Effector memory CD4-positive, alpha-beta T cell (primary cell): ENCODE data around the gene ABCB8.

Experiments used
- DNase-seq, 3 donors: peaks; one replicate each; pipeline ENCODE4 v3.0.0-alpha.2; 2020
- H3K27ac ChIP-seq: 2 replicates; pipeline ENCODE4 v1.7.0; 2013; ENCODE audit warnings: mild to moderate bottlenecking, low read length, moderate library complexity; ENCODE audit not compliant: insufficient read depth, poor library complexity, severe bottlenecking
- H3K27me3 ChIP-seq: replicated peaks from 2 replicates; pipeline ENCODE4 v1.7.0; 2013; ENCODE audit warnings: mild to moderate bottlenecking, low read length; ENCODE audit not compliant: insufficient read depth, control insufficient read depth, poor library complexity, severe bottlenecking
- H3K36me3 ChIP-seq: 2 replicates; pipeline ENCODE4 v1.7.0; 2013; ENCODE audit warnings: mild to moderate bottlenecking, low read length, moderate library complexity; ENCODE audit not compliant: control insufficient read depth, insufficient read depth
- H3K4me1 ChIP-seq: 2 replicates; pipeline ENCODE4 v1.7.0; 2013; ENCODE audit warnings: low read length, mild to moderate bottlenecking; ENCODE audit not compliant: control insufficient read depth, insufficient read depth, poor library complexity, severe bottlenecking
- H3K4me3 ChIP-seq: 2 replicates; pipeline ENCODE4 v1.7.0; 2013; ENCODE audit warnings: low read length, low read depth, mild to moderate bottlenecking; ENCODE audit not compliant: insufficient read depth, poor library complexity, severe bottlenecking
- H3K9me3 ChIP-seq: 2 replicates; pipeline ENCODE4 v1.7.0; 2013; ENCODE audit warnings: mild to moderate bottlenecking, low read length, moderate library complexity; ENCODE audit not compliant: control insufficient read depth
- total RNA-seq, 3 donors: gene quantifications; one replicate each; lab custom pipeline; 2026; lab: John Stamatoyannopoulos, UW

The ABCB8 gene
- total RNA-seq = 31.6 to 42.0 (median 37.6) reads per million in 3 donors

GRCh38 chr7:151028131-151028947 lies at the start of gene ABCB8:
ABCB8 (plus strand) TSS chr7:151028450; CDS start chr7:151028516, 66 bp downstream.
- Histone ChIP-seq H3K36me3 (peaks cover 4% of the 10 kb centered on the region), H3K9me3 (no peaks in the 10 kb centered on the region), H3K27me3 (no peaks in the 10 kb centered on the region), H3K4me3 (peak within 1 kb of the TSS; percentile 77), H3K27ac (peak within 1 kb of the TSS; percentile 86), H3K4me1 (no peaks in the 10 kb centered on the region)
- peak; percentile 90 to 98 (median 97) for DNase-seq

GRCh38 chr7:150979713-150980390 lies 48.4 kb upstream of the ABCB8 start:
- Histone ChIP-seq H3K27ac (no peak overlapping the region), H3K4me1 (peaks cover 35% of the 10 kb centered on the region), H3K4me3 (no peak overlapping the region), H3K27me3 (peaks cover 16% of the 10 kb centered on the region), H3K36me3 (no peaks in the 10 kb centered on the region), H3K9me3 (no peaks in the 10 kb centered on the region)
- no peak for DNase-seq

GRCh38 chr7:150980663-150981062 lies 47.6 kb upstream of the ABCB8 start:
- H3K36me3 ChIP-seq = no peaks in the 10 kb centered on the region
- H3K27me3 ChIP-seq = peaks cover 15% of the 10 kb centered on the region
- no peak for DNase-seq
- H3K9me3 ChIP-seq = no peaks in the 10 kb centered on the region
- H3K4me3 ChIP-seq = no peak overlapping the region
- H3K4me1 ChIP-seq = peaks cover 29% of the 10 kb centered on the region
- no peak overlapping the region for H3K27ac ChIP-seq

GRCh38 chr7:150981644-150982043 lies 46.6 kb upstream of the ABCB8 start:
- peaks cover 26% of the 10 kb centered on the region for H3K4me1 ChIP-seq
- H3K27me3 ChIP-seq = peaks cover 6% of the 10 kb centered on the region
- no peaks in the 10 kb centered on the region for H3K36me3 ChIP-seq
- DNase-seq = no peak
- H3K4me3 ChIP-seq = no peak overlapping the region
- no peak overlapping the region for H3K27ac ChIP-seq
- H3K9me3 ChIP-seq = no peaks in the 10 kb centered on the region

GRCh38 chr7:150982351-150982750 lies 45.9 kb upstream of the ABCB8 start:
- Histone ChIP-seq H3K4me3 (no peak overlapping the region), H3K27me3 (no peaks in the 10 kb centered on the region), H3K4me1 (peaks cover 20% of the 10 kb centered on the region), H3K36me3 (no peaks in the 10 kb centered on the region), H3K27ac (no peak overlapping the region), H3K9me3 (no peaks in the 10 kb centered on the region)
- DNase-seq = no peak

- Histone ChIP-seq H3K27ac (no peak overlapping the region), H3K9me3 (no peaks in the 10 kb centered on the region), H3K4me3 (no peak overlapping the region), H3K4me1 (peaks cover 26% of the 10 kb centered on the region), H3K36me3 (no peaks in the 10 kb centered on the region), H3K27me3 (no peaks in the 10 kb centered on the region)
- no peak for DNase-seq
Observed at GRCh38 chr7:150983893-150984368, 44.3 kb upstream of the ABCB8 start.

- Histone ChIP-seq H3K4me3 (no peak overlapping the region), H3K27ac (no peak overlapping the region), H3K9me3 (peaks cover 10% of the 10 kb centered on the region), H3K4me1 (peaks cover 25% of the 10 kb centered on the region), H3K36me3 (no peaks in the 10 kb centered on the region), H3K27me3 (no peaks in the 10 kb centered on the region)
- DNase-seq = no peak
Observed at GRCh38 chr7:150986099-150986512, 42.1 kb upstream of the ABCB8 start.

GRCh38 chr7:150986556-150986955 lies 41.7 kb upstream of the ABCB8 start:
- peaks cover 25% of the 10 kb centered on the region for H3K4me1 ChIP-seq
- no peaks in the 10 kb centered on the region for H3K27me3 ChIP-seq
- no peaks in the 10 kb centered on the region for H3K36me3 ChIP-seq
- H3K4me3 ChIP-seq = no peak overlapping the region
- H3K9me3 ChIP-seq = peaks cover 10% of the 10 kb centered on the region
- no peak for DNase-seq
- H3K27ac ChIP-seq = no peak overlapping the region

- peak overlapping the region; percentile 30 for H3K4me3 ChIP-seq
- no peaks in the 10 kb centered on the region for H3K27me3 ChIP-seq
- H3K9me3 ChIP-seq = peaks cover 10% of the 10 kb centered on the region
- H3K27ac ChIP-seq = peak overlapping the region; percentile 22
- peak; percentile 43 to 58 (median 49) for DNase-seq
- no peaks in the 10 kb centered on the region for H3K36me3 ChIP-seq
- H3K4me1 ChIP-seq = peaks cover 25% of the 10 kb centered on the region
Observed at GRCh38 chr7:150988230-150989226, 39.7 kb upstream of the ABCB8 start.
